Transverse colon (tissue), 3 donors: ENCODE results near the gene AOC1.

Experiments
- EP300 ChIP-seq: sonication (generic); formaldehyde crosslinking; IDR thresholded peaks from one replicate; pipeline ENCODE4 v1.6.1; 2017; ENCODE audit warnings: antibody characterized with exemption, low read depth
- POLR2A ChIP-seq: fragments of 450-650 bp; IDR thresholded peaks from one replicate; pipeline ENCODE4 v1.6.1; 2016; ENCODE audit warnings: antibody characterized with exemption, mild to moderate bottlenecking, moderate library complexity
- TF ChIP-seq, protein P1 (sequence below), 5 experiments: fragments of 200-600 bp in 3 of 5; fragments of 450-650 bp in 2 of 5; sonication (generic) in 3 of 5; IDR thresholded peaks; 1 replicate in 2 of 5; 2 replicates in 3 of 5; pipeline ENCODE4 v1.5.1; 2016 to 2017; ENCODE audit warnings: antibody characterized with exemption in 5 of 5, inconsistent platforms in 3 of 5, mild to moderate bottlenecking in 2 of 5, moderate library complexity in 1 of 5

DNA sequence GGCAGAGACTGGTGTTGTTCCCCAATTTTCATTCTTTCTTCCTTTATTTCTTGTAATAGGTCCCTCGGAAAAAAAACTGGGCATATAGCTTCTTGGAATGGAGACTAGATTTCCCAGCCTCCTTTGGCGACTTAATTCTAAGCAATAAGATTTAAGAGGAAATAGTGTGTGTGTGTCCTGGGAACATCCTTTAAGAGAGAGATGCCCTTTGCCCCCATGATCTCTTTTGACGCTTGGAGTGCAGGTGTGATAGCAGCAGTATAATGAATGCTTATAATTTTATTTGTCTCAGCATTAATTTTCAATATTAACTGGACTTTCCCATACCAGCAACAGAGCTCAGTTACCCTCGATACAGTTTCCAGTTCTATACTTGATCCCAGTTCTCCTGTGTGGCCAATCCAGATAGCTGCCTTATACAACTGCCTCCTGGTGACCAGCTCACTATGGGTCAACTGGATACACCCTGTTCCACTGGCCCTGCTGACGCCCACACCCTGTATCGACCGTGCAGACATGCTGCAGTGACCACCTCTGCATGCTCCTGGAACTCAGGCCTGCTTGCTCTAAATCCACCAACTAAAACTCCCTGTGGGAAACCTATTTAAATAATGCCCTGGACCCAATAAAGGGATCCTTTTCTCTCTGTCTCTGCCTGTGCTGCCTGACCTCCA lies 37.9 kb upstream of the AOC1 start:
- TF ChIP-seq, protein P1, sequence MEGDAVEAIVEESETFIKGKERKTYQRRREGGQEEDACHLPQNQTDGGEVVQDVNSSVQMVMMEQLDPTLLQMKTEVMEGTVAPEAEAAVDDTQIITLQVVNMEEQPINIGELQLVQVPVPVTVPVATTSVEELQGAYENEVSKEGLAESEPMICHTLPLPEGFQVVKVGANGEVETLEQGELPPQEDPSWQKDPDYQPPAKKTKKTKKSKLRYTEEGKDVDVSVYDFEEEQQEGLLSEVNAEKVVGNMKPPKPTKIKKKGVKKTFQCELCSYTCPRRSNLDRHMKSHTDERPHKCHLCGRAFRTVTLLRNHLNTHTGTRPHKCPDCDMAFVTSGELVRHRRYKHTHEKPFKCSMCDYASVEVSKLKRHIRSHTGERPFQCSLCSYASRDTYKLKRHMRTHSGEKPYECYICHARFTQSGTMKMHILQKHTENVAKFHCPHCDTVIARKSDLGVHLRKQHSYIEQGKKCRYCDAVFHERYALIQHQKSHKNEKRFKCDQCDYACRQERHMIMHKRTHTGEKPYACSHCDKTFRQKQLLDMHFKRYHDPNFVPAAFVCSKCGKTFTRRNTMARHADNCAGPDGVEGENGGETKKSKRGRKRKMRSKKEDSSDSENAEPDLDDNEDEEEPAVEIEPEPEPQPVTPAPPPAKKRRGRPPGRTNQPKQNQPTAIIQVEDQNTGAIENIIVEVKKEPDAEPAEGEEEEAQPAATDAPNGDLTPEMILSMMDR (IDR thresholded peaks at IDR 0.05) = no peak
- TF ChIP-seq POLR2A (no peak), EP300 (no peak)
